Measurements from ENCODE around the gene ZNF280B. TPM values are rescaled to one million over a fixed set of nuclear protein-coding genes. Genes with fewer than 3 reads are reported as not detected.

Gene ZNF280B
- total RNA-seq, 1 experiment from 2014 or later, result 5.5 TPM

- Histone ChIP-seq H3K9me2 (ENCODE audit: insufficient read depth) (no peaks in the 10 kb centered on the region), H3K4me3 (replicated peaks in 1 of 2; ENCODE audit: low read depth in 1 of 2, low read length in 2 of 2) (no peak overlapping the region), H3K9me3 (ENCODE audit: control insufficient read depth in 1 of 2, insufficient read depth in 1 of 2, low read depth in 1 of 2, low read length in 2 of 2) (no peaks in the 10 kb centered on the region), H3K36me3 (ENCODE audit: control insufficient read depth in 1 of 2, insufficient read depth in 2 of 2, low read length in 2 of 2) (no peaks in the 10 kb centered on the region), H2AFZ (ENCODE audit: low read depth, low read length, poor library complexity, severe bottlenecking) (no peak overlapping the region), H3K79me2 (ENCODE audit: insufficient read depth, low read length) (no peaks in the 10 kb centered on the region), H3K9ac (ENCODE audit: low read length) (no peak overlapping the region), H3K4me1 (ENCODE audit: control insufficient read depth in 1 of 2, insufficient read depth in 2 of 2, low read length in 2 of 2) (no peaks in the 10 kb centered on the region), H3K27ac (ENCODE audit: low read depth, low read length) (no peak overlapping the region), H3K4me2 (ENCODE audit: low read length) (no peak overlapping the region), H4K20me1 (ENCODE audit: insufficient read depth) (no peaks in the 10 kb centered on the region), H3K27me3 (ENCODE audit: insufficient read depth, low read length) (no peaks in the 10 kb centered on the region)
- ATAC-seq (no peak), DNase-seq (ENCODE audit: low read depth, low spot score) (no peak)
- TF ChIP-seq CTCF (IDR thresholded peaks at IDR 0.05 in 2 of 3, conservative IDR thresholded peaks at IDR 0.05 in 1 of 3; ENCODE audit: borderline replicate concordance in 1 of 3, insufficient read depth in 1 of 3, low read depth in 2 of 3, low read length in 2 of 3) (no peak), RAD21 (IDR thresholded peaks at IDR 0.05; ENCODE audit: low read depth) (no peak), MAX (IDR thresholded peaks at IDR 0.05) (no peak), POLR2AphosphoS5 (IDR thresholded peaks at IDR 0.05; ENCODE audit: low read depth, low read length) (no peak), SP1 (IDR thresholded peaks at IDR 0.05; ENCODE audit: low read depth) (no peak), EZH2phosphoT487 (IDR thresholded peaks at IDR 0.05; ENCODE audit: borderline replicate concordance) (no peak), YY1 (IDR thresholded peaks at IDR 0.05; ENCODE audit: extremely low read depth, insufficient replicate concordance, low read depth, low read length) (no peak)
- TF ChIP-seq, protein P1, sequence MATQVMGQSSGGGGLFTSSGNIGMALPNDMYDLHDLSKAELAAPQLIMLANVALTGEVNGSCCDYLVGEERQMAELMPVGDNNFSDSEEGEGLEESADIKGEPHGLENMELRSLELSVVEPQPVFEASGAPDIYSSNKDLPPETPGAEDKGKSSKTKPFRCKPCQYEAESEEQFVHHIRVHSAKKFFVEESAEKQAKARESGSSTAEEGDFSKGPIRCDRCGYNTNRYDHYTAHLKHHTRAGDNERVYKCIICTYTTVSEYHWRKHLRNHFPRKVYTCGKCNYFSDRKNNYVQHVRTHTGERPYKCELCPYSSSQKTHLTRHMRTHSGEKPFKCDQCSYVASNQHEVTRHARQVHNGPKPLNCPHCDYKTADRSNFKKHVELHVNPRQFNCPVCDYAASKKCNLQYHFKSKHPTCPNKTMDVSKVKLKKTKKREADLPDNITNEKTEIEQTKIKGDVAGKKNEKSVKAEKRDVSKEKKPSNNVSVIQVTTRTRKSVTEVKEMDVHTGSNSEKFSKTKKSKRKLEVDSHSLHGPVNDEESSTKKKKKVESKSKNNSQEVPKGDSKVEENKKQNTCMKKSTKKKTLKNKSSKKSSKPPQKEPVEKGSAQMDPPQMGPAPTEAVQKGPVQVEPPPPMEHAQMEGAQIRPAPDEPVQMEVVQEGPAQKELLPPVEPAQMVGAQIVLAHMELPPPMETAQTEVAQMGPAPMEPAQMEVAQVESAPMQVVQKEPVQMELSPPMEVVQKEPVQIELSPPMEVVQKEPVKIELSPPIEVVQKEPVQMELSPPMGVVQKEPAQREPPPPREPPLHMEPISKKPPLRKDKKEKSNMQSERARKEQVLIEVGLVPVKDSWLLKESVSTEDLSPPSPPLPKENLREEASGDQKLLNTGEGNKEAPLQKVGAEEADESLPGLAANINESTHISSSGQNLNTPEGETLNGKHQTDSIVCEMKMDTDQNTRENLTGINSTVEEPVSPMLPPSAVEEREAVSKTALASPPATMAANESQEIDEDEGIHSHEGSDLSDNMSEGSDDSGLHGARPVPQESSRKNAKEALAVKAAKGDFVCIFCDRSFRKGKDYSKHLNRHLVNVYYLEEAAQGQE (IDR thresholded peaks at IDR 0.05; ENCODE audit: low read depth), result no peak
- ChIA-PET CTCF (interaction anchor here (1.7 kb wide), 1 partner anchor 16 kb away, joined by 4 read pairs; no protein-coding TSS in a partner anchor), POLR2A (no interaction called here), RAD21 (ENCODE audit: low non-redundant PET in 1 of 2, low total read pairs in 2 of 2, uncharacterized antibody in 2 of 2, unreplicated experiment in 2 of 2) (no interaction called here)
- intact Hi-C loops (cut with micrococcal nuclease), result no loop called here
- BruUV-seq (replicated peaks), result no TSS peak
These were observed 28.5 kb downstream of the ZNF280B start for GRCh38 chr22:22479999-22480532.

Measured in HCT116 (cell line).